ENCODE measurements around the gene OR4K2.
"Not testable (repeated sequence)": the region's sequence is repeated elsewhere in the genome, so short reads cannot be mapped to it uniquely, and the experiment has no call there.

Gene OR4K2, protein sequence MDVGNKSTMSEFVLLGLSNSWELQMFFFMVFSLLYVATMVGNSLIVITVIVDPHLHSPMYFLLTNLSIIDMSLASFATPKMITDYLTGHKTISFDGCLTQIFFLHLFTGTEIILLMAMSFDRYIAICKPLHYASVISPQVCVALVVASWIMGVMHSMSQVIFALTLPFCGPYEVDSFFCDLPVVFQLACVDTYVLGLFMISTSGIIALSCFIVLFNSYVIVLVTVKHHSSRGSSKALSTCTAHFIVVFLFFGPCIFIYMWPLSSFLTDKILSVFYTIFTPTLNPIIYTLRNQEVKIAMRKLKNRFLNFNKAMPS

DNA sequence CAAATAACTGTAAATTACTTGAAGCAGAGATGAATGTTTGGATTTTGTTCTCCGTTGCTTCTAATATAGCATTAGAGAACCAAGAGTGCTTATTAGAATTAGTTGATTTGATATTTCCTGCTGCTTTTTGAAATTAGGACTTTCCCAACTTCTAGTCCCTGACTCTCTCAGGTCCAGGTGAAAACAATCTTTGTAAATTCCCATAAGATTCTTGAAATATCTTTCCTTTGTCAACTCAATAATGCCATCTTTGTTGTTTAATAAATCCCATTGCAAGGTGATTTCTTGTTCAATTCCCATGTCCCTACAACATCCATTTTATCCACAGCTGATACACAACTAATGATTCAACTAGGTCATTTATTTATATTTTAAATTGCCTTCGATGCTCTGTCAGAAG is at the start of gene OR4K2:
Gene OR4K2 (plus strand): TSS at position 301 of the 400 bp plus-strand sequence. CDS start 1,126 bp downstream, outside the sequence.
- intact Hi-C loops (cut with DNase I), result no loop called here
- no peak for DNase-seq

DNA sequence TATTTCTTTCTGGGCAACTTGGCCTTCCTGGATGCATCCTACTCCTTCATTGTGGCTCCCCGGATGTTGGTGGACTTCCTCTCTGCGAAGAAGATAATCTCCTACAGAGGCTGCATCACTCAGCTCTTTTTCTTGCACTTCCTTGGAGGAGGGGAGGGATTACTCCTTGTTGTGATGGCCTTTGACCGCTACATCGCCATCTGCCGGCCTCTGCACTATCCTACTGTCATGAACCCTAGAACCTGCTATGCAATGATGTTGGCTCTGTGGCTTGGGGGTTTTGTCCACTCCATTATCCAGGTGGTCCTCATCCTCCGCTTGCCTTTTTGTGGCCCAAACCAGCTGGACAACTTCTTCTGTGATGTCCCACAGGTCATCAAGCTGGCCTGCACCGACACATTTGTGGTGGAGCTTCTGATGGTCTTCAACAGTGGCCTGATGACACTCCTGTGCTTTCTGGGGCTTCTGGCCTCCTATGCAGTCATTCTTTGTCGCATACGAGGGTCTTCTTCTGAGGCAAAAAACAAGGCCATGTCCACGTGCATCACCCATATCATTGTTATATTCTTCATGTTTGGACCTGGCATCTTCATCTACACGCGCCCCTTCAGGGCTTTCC is 47.2 kb upstream of the OR4K2 start:
- DNase-seq, result peak in 8 of 42 donors; percentile 18 to 46 (median 20)
- intact Hi-C loops (cut with DNase I), result not testable (repeated sequence)

DNA sequence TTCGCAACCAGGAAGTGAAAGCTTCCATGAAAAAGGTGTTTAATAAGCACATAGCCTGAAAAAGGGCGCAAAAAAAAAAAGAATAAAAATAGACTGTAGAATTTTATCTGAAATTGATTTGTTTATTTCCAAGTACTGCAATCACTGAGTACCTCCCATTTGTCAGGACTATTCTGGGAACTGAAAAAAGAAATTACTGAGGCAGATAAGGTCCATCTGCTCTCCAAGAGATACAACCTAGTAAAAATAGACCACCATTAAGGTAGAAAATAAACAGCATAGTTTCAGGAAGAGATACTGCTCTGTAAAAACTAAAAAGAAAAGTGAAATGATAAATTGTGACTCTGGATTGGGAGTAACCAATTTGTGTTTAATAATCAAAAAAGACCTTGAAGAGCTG is 46.6 kb upstream of the OR4K2 start:
- intact Hi-C loops (cut with DNase I), result no loop called here
- DNase-seq, result no peak

DNA sequence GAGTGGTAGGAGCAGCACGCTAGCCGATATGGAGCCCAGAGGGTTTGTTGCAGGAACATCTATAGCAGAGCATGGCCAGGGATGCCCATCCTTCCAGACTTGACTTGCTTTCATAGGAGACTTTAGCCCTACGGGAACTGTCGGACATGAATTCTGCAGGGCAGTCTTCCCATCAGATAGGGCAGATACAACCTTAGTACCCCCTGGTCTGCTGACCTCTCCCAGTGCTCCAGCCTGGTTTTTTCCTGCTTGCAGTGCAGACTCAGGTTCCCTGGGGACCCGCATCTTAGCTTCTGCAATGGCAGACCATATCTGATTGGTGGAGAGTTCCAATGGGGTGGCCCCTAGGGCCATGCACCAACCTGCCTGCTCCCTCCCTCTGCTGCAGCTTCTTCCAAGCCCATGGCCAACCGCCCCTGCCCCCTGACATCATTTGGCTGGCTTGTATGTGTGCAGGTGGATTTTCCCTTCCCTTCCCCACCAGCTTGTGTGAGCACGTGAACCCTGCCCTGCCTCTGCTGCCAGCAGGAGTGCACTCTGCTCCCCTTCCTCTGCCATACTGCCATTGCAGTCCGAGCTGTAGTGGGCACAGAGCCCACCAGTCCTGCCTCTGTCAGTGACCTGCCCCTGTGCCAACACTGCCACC is 40.6 kb upstream of the OR4K2 start:
- DNase-seq; intact Hi-C loops (cut with DNase I): not testable (repeated sequence)

DNA sequence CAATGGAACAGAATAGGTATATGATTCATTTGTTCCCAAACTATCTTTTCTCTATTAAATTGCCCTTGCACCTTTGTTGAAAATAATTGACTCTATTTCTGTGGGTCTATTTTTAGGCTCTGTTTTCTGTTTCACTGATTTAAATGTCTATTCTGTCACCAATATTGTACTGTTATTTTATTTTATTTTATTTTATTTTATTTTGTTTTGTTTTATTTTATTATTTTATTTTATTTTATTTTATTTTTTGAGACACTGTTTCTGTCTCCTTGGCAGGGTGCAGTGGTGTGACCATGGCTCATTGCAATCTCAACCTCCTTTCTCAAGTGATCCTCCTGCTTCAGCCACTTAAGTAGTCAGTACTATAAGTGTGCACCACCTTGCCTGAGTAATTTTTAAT is 36.5 kb upstream of the OR4K2 start:
- intact Hi-C loops (cut with DNase I), result no loop called here
- DNase-seq, result no peak

DNA sequence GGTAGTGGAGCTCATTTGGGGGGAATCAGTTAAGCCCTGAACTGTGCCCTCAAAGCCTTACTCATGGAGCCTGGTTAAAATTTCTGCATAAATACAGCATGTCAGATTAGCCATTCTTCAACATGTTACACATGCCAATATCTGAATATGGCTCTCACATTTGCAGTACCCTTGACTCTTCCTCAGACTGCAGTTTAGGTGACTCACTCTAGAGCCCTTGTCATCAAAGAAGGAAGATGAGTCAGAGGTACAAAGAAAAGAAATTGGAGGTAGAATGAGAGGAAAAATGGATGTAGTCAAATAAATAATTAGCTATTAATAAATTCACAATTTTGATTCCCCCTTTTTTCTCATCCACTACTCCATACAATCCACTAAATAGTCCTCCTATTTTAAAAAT is 23.6 kb upstream of the OR4K2 start:
- DNase-seq, result no peak
- intact Hi-C loops (cut with DNase I), result no loop called here

DNA sequence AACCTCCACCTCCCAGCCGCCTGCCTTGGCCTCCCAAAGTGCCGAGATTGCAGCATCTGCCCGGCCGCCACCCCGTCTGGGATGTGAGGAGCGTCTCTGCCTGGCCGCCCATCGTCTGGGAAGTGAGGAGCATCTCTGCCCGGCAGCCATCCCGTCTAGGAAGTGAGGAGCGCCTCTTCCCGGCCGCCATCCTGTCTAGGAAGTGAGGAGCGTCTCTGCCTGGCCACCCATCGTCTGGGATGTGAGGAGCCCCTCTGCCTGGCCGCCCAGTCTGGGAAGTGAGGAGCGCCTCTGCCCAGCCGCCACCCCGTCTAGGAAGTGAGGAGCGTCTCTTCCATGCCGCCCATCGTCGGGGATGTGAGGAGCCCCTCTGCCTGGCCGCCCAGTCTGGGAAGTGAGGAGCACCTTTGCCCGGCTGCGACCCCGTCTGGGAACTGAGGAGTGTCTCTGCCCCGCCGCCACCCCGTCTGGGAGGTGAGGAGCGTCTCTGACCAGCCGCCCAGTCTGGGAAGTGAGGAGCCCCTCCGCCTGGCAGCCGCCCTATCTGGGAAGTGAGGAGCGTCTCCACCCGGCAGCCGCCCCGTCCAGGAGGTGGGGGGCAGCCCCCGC is 8.8 kb upstream of the OR4K2 start:
- DNase-seq; intact Hi-C loops (cut with DNase I): not testable (repeated sequence)

DNA sequence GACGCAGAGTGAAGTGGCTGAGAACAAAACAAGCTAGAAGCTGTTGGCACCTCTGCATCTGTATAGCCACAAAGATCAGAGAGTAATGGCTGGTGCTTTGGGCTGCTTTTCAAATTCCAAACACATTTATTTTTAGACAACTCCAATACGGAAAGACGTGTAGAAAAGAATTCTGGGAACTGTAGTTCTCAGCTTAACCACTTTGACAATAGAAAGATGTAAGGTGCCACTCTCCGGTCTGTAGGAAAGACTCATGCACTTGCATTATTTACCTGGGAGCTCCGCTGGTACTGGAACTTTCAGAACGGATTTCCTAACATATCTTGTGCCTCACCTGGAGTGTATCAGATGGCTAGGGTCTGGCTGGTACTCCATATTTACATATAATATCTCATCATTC is 1.8 kb upstream of the OR4K2 start:
- no peak for DNase-seq
- intact Hi-C loops (cut with DNase I), result no loop called here

DNA sequence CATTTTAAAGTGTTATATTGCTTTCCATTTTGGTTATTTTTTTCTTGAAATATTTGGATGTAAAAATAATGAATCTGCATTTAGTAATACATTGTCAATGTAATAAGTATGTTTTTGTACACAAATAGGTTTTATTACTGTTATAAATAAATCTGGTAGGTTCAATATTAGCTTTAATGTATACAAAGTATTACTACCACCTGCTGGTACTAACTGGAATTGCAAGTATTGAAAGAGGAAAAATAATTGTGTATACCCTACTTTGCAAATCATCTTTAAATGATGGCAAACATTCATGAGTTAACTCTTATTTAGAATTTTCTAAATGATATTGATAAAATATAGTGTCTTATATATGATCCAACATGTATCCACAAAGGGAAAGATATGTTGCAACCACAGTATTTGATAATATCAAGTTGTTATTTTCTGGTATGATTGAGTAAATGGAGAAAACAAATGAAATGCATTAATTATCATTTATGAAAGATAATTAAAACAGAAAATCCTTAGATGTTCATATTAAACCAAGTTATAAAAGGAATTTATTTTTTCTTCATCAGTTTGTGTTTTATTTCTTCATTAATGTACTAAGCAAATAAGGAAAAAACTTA is 3.2 kb downstream of the OR4K2 start:
- intact Hi-C loops (cut with DNase I), result no loop called here

DNA sequence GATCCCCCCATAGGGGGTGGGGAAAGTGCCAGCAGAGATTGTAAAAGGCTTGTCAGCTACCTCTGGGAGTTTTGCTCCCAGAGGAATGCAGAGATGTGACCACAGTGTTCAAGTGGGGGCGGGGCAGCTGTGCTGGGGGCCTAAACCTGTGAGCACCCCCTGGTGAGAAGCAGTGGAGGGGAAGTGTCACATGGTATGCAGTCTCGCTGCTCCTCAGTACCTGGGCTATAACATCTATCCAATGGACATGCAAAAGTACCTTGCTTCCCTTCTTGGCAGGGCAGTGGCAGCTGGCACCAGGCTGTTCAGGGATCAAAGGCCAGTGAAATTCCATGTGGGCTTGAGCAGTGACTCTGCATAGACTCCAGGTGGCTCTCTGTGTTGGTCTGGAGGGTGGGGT is 20.3 kb downstream of the OR4K2 start:
- intact Hi-C loops (cut with DNase I), result no loop called here

More for the DNA sequence above, 3.2 kb downstream of the OR4K2 start:
- no peak for DNase-seq

DNA sequence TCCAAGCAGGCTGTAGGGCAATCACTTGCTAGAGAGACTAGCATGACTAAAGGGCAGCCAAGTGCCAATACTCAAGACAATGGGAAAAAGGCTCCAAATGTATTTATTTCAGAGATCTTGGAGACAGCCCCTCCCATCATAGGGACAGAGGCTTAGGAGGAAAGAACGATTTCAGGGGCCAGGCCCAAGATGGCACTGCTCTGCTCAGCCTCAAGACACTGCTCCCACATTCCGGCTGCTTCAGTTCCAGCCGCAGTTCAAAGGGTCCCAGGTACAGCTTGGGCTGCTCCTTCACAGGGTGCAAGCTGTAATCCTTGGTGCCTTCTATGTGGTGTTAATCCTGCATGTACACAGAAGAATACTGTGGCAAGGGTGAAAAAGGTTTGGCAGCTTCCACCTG is 26.1 kb downstream of the OR4K2 start:
- no peak for DNase-seq
- intact Hi-C loops (cut with DNase I), result no loop called here

More for the DNA sequence above, 20.3 kb downstream of the OR4K2 start:
- no peak for DNase-seq

DNA sequence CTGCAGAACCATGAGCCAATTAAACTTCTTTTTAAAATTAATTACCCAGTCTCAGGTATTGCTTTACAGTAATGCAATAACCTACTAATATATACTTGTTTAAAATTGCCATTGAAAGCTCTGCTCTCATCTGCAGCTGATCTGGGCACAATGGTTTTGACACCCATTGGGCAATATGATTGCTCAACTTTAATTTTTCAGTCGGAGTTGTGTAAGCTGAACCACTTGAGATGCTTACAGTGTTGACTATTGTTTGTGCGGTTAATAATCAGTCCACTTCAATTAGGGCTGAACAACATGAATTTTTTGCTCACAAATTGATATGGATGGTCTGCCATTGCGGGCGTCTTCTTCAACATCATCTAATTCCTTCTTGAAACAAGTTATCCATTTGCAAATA is 27.5 kb downstream of the OR4K2 start:
- DNase-seq, result no peak
- intact Hi-C loops (cut with DNase I), result no loop called here

DNA sequence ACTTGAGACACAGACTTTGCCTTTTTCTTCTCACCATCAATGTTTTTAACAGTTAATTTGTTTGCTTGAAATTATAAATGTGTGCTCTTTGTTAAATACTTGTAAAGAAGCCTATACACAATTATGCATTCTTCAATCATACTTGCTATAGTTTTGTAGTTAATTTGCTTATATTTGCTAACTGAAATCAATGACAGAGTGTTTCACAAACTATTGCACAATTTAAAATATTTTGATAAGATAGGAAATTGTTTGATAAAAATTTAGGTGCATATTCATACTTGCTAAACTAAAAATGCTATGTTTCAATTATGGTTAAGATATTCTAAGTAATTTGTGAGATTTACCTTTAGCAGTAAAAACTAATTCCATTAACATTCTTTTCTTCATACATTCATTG is 31.7 kb downstream of the OR4K2 start:
- intact Hi-C loops (cut with DNase I), result no loop called here
- no peak for DNase-seq

DNA sequence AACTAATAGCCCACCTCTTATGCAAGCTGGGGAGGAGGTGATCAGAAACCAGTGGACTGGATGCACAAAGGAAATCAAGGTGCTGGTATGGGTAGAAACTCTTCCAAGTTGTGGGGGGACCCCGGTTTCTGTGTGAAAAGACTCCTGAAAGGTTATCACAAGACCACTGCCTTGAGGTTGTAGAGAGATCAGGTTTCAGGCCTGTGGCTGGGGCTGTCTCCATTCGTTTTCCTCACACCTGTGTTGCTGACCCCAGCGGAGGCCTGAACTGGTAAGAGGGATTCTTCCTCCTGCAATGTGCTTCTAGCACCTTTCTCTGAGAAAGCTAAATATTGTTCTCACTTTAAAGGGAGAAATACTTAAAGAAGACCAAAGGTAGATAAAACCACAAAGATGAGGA is 36.2 kb downstream of the OR4K2 start:
- DNase-seq, result no peak
- intact Hi-C loops (cut with DNase I), result no loop called here

DNA sequence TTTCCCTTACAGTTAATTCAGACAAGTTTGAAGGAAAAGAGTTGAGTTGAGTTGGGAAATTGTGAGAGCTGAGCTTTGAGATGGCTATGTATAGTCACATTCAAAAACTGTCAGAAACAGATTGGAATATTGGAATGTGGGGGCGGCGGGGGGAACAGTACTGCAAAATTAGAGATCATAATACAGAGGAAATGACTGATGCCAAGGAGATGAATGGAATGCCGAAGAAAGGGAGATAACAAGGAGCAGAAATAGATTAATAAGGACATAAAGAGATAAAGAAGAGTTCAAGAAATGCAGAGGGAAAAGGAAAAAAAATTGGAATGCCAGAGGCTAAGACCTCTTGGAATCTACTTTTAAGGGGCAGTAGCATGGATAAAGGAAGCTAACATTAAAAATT is 42.3 kb downstream of the OR4K2 start:
- peak in 5 of 42 donors; percentile 10 to 32 (median 14) for DNase-seq
- intact Hi-C loops (cut with DNase I), result no loop called here

DNA sequence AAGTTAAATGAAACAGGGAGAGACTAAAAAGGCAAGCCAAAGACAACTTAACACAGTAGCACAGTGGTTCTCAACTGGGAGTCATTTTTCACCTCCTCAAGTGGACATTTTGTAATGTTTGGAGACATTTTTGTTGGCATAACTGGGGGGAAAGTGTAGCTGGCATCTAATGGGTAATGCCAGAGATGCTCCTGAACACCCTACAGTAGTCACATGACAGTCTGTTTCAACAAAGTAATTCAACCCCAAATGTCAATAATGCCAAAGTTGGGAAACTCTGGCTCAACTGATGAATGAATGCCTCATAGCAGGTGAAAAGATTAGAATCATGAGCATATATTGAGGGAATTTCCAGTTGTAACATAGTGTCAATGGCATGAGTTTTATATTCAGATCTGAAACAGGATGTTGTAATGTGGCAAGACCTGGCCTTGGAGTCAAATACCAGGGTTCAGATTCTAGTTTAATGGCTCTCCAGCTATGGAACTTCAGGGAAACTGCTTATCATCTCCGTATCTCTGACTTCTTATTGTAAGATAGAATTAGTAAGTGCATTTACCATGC is 43.1 kb downstream of the OR4K2 start:
- no peak for DNase-seq
- intact Hi-C loops (cut with DNase I), result no loop called here

DNA sequence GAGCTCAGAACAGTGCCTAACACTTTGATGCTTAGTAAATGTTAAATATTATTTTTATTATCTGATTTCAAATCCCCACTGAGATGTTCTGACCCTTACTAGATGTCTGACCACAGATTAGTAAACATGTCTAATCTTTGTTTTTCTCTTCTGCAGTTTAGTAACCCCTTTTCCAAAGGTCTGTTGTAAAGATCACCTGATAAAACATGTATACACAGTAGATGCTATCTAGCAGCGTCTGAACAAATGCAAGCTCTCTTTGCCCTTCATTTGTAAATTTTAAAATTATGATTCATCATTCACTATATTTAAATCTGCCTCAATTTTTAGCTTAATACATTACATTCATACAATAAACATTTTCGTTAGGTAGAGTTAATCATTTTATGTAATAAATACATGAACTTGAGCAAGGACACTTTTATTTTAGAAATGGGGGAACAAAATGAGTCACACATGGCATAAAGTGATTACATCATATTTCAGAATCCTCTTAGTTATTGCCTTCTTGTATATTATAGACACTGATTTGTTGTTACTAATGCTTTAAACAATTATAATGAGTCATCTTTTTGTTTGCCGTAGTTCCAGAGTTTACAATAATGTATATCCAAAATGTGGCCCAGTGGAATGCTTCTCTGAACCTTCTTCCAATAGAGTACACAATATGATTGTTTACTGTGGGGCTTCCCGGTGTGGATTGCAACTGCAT is 43.8 kb downstream of the OR4K2 start:
- intact Hi-C loops (cut with DNase I), result no loop called here
- no peak for DNase-seq

DNA sequence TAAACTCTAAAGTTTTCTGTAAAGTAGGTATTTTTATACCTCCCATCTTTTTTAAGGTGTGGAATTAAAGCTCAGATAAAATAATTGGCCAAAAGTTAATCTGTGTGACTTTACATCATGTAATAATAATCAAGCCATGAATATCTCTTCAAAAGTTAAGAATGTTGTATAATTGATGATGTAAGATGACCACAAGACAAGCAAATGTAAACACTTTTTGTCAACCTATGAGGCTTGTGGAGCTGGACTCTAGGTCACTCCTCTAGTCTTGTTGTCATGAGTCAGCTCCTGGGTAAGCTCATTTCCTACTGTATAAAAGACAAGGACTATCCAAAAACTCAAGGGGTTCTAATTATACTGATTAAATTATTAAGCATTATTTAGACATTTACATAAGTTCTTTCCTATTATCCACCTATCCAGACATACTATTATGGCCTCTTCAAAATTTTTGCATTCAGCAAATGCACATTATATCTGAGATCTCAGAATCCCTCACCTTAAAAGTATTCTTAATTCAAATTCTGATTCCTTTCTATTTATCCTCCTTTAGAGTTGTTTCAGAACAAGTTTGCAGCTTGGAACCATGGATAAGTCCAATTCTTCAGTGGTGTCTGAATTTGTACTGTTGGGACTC is 45.2 kb downstream of the OR4K2 start, which contains the start of gene OR4K5:
Gene OR4K5 (plus strand): TSS at position 587 of the 637 bp plus-strand sequence. CDS start 0 bp downstream, at position 587.
- intact Hi-C loops (cut with DNase I), result no loop called here
- no peak for DNase-seq
